Nephron progenitor cell (in vitro differentiated cells): Measurements from ENCODE around the gene ZG16B.
A peak's percentile ranks its signal among the peaks of the same experiment; 100 is the strongest.

Experiments used
- DNase-seq: peaks from one replicate; pipeline ENCODE4 v3.0.0; 2021
- H3K27ac Mint-ChIP-seq: 2 replicates; pipeline ENCODE4 v1.8.0; 2021; ENCODE audit warnings: mild to moderate bottlenecking, moderate library complexity, mixed read lengths
- H3K27me3 Mint-ChIP-seq: 2 replicates; pipeline ENCODE4 v1.8.0; 2021; ENCODE audit warnings: mild to moderate bottlenecking, low read depth, mixed read lengths; ENCODE audit not compliant: poor library complexity
- H3K36me3 Mint-ChIP-seq: 2 replicates; pipeline ENCODE4 v1.8.0; 2021; ENCODE audit warnings: low read depth, mixed read lengths
- H3K4me1 Mint-ChIP-seq: 2 replicates; pipeline ENCODE4 v1.8.0; 2021; ENCODE audit warnings: mixed read lengths
- H3K4me3 Mint-ChIP-seq: 2 replicates; pipeline ENCODE4 v1.8.0; 2021; ENCODE audit warnings: mild to moderate bottlenecking, moderate library complexity, mixed read lengths
- H3K9me3 Mint-ChIP-seq: 2 replicates; pipeline ENCODE4 v1.8.0; 2021; ENCODE audit warnings: mild to moderate bottlenecking, moderate library complexity, mixed read lengths
- TF ChIP-seq, protein P1 (sequence below): fragments of 200-600 bp; sonication (generic); IDR thresholded peaks from 2 replicates; pipeline ENCODE4 v1.5.0; 2021; ENCODE audit warnings: antibody characterized with exemption

Gene ZG16B

DNA sequence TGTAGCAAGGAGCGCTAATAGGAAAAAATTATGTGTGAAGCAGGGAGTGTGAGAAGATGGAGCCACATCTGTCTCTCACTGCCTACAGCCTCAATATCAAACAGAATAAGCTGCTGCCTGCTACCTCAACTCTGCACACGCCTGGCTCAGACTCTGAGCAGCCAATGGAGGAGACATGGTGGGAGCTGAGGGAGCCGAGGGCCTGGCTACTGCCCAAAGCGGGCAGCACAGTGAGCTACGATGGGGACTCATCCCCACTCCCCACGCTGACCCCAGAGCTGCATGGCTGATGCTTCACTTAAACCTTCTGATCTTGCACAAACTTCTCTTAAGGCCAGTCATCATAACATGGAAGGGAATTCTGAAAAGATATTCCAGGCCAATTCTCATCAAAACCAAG lies 41.8 kb downstream of the ZG16B start:
- DNase-seq = no peak
- Mint-ChIP-seq H3K4me3 (no peak overlapping the region), H3K27ac (no peak overlapping the region), H3K4me1 (peaks cover 17% of the 10 kb centered on the region), H3K36me3 (no peaks in the 10 kb centered on the region), H3K9me3 (no peaks in the 10 kb centered on the region), H3K27me3 (peaks cover 94% of the 10 kb centered on the region)
- TF ChIP-seq, protein P1, sequence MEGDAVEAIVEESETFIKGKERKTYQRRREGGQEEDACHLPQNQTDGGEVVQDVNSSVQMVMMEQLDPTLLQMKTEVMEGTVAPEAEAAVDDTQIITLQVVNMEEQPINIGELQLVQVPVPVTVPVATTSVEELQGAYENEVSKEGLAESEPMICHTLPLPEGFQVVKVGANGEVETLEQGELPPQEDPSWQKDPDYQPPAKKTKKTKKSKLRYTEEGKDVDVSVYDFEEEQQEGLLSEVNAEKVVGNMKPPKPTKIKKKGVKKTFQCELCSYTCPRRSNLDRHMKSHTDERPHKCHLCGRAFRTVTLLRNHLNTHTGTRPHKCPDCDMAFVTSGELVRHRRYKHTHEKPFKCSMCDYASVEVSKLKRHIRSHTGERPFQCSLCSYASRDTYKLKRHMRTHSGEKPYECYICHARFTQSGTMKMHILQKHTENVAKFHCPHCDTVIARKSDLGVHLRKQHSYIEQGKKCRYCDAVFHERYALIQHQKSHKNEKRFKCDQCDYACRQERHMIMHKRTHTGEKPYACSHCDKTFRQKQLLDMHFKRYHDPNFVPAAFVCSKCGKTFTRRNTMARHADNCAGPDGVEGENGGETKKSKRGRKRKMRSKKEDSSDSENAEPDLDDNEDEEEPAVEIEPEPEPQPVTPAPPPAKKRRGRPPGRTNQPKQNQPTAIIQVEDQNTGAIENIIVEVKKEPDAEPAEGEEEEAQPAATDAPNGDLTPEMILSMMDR = no peak

DNA sequence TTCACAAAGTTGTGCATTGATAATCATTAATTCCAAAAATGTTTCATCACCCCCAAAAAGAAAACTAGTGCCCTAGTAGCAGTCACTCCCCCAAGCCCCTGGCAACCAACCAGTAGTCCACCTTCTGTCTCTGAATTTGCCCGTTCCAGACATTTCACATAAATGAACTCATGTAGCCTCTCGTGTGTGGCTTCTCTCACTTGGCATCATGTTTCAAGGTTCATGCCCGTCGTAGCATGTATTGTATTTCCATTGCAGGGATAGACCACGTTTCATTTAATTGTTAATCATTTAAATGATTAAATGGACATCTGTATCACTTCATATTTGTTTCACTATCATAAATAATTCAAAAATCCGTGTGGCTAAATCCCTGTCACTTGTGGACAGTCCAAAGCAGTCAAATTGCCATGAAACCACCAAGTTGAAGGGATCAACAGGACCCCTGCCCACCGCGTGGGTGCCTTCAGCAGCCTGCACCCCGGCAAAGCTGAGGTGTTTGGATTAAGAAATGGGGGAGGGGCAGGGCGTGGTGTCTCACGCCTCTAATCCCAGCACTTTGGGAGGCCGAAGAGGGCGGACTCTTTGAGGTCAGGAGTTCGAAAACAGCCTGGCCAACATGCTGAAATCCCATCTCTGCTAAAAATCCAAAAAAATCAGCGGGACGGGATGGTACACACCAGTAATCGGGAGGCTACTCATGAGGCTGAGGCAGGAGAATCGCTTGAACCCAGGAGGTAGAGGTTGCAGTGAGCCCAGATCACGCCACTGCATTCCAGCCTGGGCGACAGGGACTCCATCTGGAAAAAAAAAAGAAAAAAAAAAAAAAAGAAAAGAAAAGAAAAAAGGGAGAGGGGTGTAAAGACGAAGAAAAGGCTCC lies 44.2 kb downstream of the ZG16B start:
- Mint-ChIP-seq H3K36me3 (no peaks in the 10 kb centered on the region), H3K27me3 (peaks cover 96% of the 10 kb centered on the region), H3K4me3 (no peak overlapping the region), H3K4me1 (peaks cover 17% of the 10 kb centered on the region), H3K9me3 (no peaks in the 10 kb centered on the region), H3K27ac (no peak overlapping the region)
- TF ChIP-seq, protein P1 = no peak
- DNase-seq = no peak

GRCh38 chr16:2874912-2875362 lies 44.8 kb downstream of the ZG16B start:
- Mint-ChIP-seq H3K9me3 (peaks cover 2% of the 10 kb centered on the region), H3K4me1 (peaks cover 17% of the 10 kb centered on the region), H3K36me3 (no peaks in the 10 kb centered on the region), H3K4me3 (no peak overlapping the region), H3K27me3 (peaks cover 94% of the 10 kb centered on the region), H3K27ac (no peak overlapping the region)
- TF ChIP-seq, protein P1 = peak; percentile 89
- peak; percentile 66 for DNase-seq

GRCh38 chr16:2879854-2880508 lies 49.9 kb downstream of the ZG16B start:
- Mint-ChIP-seq H3K9me3 (peaks cover 5% of the 10 kb centered on the region), H3K4me1 (peaks cover 8% of the 10 kb centered on the region), H3K27ac (no peak overlapping the region), H3K36me3 (no peaks in the 10 kb centered on the region), H3K4me3 (peak overlapping the region; percentile 11), H3K27me3 (peaks cover 58% of the 10 kb centered on the region)
- TF ChIP-seq, protein P1 = no peak
- no peak for DNase-seq
